Left ventricle myocardium inferior (tissue), 1 donor: ENCODE data around the gene PDE5A. TPM values are rescaled to one million over a fixed set of nuclear protein-coding genes. Genes with fewer than 3 reads are reported as not detected.
"Not testable (repeated sequence)": the region's sequence is repeated elsewhere in the genome, so short reads cannot be mapped to it uniquely, and the experiment has no call there.

Source experiments
- DNase-seq: peaks from one replicate; pipeline ENCODE4 v3.0.0-alpha.2; 2020
- H3K27ac ChIP-seq: fragments of 200-600 bp; replicated peaks from 2 replicates; pipeline ENCODE4 v1.8.0; 2021
- H3K27me3 ChIP-seq: fragments of 200-600 bp; 2 replicates; pipeline ENCODE4 v1.8.0; 2021; ENCODE audit warnings: low read depth
- H3K36me3 ChIP-seq: fragments of 200-600 bp; 2 replicates; pipeline ENCODE4 v1.8.0; 2021
- H3K4me1 ChIP-seq: fragments of 200-600 bp; 2 replicates; pipeline ENCODE4 v1.8.0; 2021
- H3K4me3 ChIP-seq: fragments of 200-600 bp; 2 replicates; pipeline ENCODE4 v1.8.0; 2021; ENCODE audit warnings: mild to moderate bottlenecking, moderate library complexity
- H3K9me3 ChIP-seq: fragments of 200-600 bp; replicated peaks from 2 replicates; pipeline ENCODE4 v1.8.0; 2021
- intact Hi-C: fragments of 100-400 bp; cut with micrococcal nuclease; formaldehyde crosslinking; loops from one replicate; pipeline ENCODE4 v1.11.0; 2022
- total RNA-seq: library from RNA; stranded (reverse); fragmentation: NEBNext Ultra II Directional; extraction: Animal tissue kit (Norgen Biotek cat#: 25700); gene quantifications from one replicate; pipeline ENCODE4 v1.2.1, GENCODE V29; 2021
- TF ChIP-seq, protein P1 (sequence below): fragments of 200-600 bp; IDR thresholded peaks from 2 replicates; pipeline ENCODE4 v1.8.0; 2021; ENCODE audit warnings: antibody characterized with exemption, mild to moderate bottlenecking, borderline replicate concordance
- donor health status: DM: no; HTN: yes; CAD: no; lungs with severe emphysema.

The PDE5A gene
- total RNA-seq, 1 donor from 2014 or later, result 8.2 TPM

DNA sequence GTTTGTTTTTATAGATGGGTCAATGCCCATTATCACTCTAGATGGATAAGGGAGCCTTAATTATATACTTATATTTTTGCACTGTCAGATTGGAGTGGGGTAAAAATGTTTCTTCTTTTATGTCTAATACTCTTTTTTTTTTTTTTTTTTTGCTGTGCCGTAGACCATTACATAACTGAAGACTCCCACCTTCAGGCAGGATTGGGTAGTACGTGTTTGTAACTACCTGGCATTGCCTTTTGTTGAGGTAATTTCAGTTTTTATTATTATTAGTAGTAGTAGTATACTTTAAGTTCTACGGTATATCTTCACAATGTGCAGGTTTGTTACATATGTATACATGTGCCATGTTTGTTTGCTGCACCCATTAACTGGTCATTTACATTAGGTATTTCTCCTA, 165.9 kb downstream of the PDE5A start:
- H3K4me1 ChIP-seq, H3K4me3 ChIP-seq, intact Hi-C loops, DNase-seq, H3K9me3 ChIP-seq, H3K27ac ChIP-seq, H3K27me3 ChIP-seq: not testable (repeated sequence)
- TF ChIP-seq, protein P1, sequence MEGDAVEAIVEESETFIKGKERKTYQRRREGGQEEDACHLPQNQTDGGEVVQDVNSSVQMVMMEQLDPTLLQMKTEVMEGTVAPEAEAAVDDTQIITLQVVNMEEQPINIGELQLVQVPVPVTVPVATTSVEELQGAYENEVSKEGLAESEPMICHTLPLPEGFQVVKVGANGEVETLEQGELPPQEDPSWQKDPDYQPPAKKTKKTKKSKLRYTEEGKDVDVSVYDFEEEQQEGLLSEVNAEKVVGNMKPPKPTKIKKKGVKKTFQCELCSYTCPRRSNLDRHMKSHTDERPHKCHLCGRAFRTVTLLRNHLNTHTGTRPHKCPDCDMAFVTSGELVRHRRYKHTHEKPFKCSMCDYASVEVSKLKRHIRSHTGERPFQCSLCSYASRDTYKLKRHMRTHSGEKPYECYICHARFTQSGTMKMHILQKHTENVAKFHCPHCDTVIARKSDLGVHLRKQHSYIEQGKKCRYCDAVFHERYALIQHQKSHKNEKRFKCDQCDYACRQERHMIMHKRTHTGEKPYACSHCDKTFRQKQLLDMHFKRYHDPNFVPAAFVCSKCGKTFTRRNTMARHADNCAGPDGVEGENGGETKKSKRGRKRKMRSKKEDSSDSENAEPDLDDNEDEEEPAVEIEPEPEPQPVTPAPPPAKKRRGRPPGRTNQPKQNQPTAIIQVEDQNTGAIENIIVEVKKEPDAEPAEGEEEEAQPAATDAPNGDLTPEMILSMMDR, result peak; percentile 16
- H3K36me3 ChIP-seq, result peaks cover 51% of the 10 kb centered on the region

- DNase-seq, result peak; percentile 36
Observed at GRCh38 chr4:119455734-119456133, 172.9 kb downstream of the PDE5A start.

GRCh38 chr4:119454491-119455270, 173.9 kb downstream of the PDE5A start:
- H3K4me1 ChIP-seq, result peaks cover 18% of the 10 kb centered on the region
- H3K36me3 ChIP-seq, H3K9me3 ChIP-seq, H3K27me3 ChIP-seq, intact Hi-C loops: not testable (repeated sequence)
- peak overlapping the region; percentile 93 for H3K27ac ChIP-seq
- peak; percentile 94 for DNase-seq
- H3K4me3 ChIP-seq, result peak overlapping the region; percentile 90

More at GRCh38 chr4:119455734-119456133, 172.9 kb downstream of the PDE5A start:
- Histone ChIP-seq H3K4me3 (peak overlapping the region; percentile 90), H3K4me1 (peaks cover 18% of the 10 kb centered on the region), H3K27ac (peak overlapping the region; percentile 93)
- H3K9me3 ChIP-seq, H3K27me3 ChIP-seq, H3K36me3 ChIP-seq, intact Hi-C loops: not testable (repeated sequence)

DNA sequence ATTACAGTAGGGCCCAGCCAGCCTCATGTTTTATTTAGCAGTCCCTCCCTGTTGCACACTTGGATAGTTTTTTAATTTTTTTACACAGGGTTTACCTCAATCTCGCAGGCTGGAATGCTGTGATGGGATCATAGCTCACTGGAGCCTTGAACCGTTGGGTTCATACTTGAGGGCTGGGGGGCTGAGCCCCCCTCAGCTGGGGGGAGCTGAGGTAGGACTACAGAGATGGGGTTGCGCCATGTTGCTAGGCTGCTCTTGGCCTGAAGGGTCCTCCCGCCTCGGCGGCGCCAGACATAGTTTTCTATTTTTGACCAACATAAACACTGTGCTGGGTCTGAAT, 174.5 kb downstream of the PDE5A start:
- H3K27me3 ChIP-seq, H3K36me3 ChIP-seq, DNase-seq, H3K9me3 ChIP-seq, intact Hi-C loops: not testable (repeated sequence)
- H3K4me3 ChIP-seq, result peak overlapping the region; percentile 90
- peak overlapping the region; percentile 93 for H3K27ac ChIP-seq
- H3K4me1 ChIP-seq, result peaks cover 18% of the 10 kb centered on the region

DNA sequence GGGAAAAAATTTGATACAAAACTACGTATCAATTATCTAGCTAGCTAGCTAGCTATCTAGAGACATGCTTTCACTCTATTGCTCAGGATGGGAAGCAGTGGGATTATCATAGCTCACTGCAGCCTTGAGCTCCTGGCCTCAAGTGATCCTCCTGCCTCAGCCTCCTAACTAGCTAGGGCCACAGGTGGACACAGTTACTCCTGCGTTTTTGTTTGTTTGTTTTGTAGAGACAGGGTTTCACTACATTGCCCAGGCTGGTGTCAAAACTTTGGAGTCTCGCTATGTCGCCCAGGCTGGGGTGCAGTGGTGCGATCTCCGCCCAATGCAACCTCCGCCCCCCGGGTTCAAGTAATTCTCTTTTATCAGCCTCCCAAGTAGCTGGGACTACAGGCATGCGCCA, 175.3 kb downstream of the PDE5A start:
- H3K4me1 ChIP-seq, result peaks cover 18% of the 10 kb centered on the region
- H3K4me3 ChIP-seq, result peak overlapping the region; percentile 90
- H3K9me3 ChIP-seq, H3K27ac ChIP-seq, H3K36me3 ChIP-seq, DNase-seq, intact Hi-C loops, H3K27me3 ChIP-seq: not testable (repeated sequence)

GRCh38 chr4:119449851-119450250, 178.8 kb downstream of the PDE5A start:
- H3K9me3 ChIP-seq, H3K4me3 ChIP-seq, H3K4me1 ChIP-seq, H3K36me3 ChIP-seq, H3K27me3 ChIP-seq, intact Hi-C loops, DNase-seq: not testable (repeated sequence)
- peak overlapping the region; percentile 30 for H3K27ac ChIP-seq
